Bronchial epithelial cell (primary cell): ENCODE results near the gene PTPN6. TPM values are rescaled to one million over a fixed set of nuclear protein-coding genes. Genes with fewer than 3 reads are reported as not detected.

ENCODE experiments used
- DNase-seq: peaks from one replicate; pipeline ENCODE4 v3.0.0-alpha.2; 2010; ENCODE audit warnings: low read depth
- FAIRE-seq: peaks from 2 replicates; lab custom pipeline; 2011; peaks lifted over from hg19 to GRCh38; lab: Jason Lieb, UNC
- H3K27me3 ChIP-seq: 2 replicates; pipeline ENCODE4 v1.5.1; 2011; ENCODE audit warnings: low read length; ENCODE audit not compliant: control insufficient read depth, insufficient read depth
- H3K36me3 ChIP-seq: 2 replicates; pipeline ENCODE4 v1.5.1; 2011; ENCODE audit warnings: low read length; ENCODE audit not compliant: control insufficient read depth, insufficient read depth
- H3K4me3 ChIP-seq: 2 replicates; pipeline ENCODE4 v1.5.1; 2011; ENCODE audit warnings: mild to moderate bottlenecking, low read depth, low read length, control low read depth
- CTCF ChIP-seq: IDR thresholded peaks from 2 replicates; pipeline ENCODE4 v1.5.1; 2011; ENCODE audit warnings: mild to moderate bottlenecking, moderate library complexity, low read length, control low read depth, inconsistent platforms; ENCODE audit not compliant: insufficient read depth, severe bottlenecking
- total RNA-seq: library from RNA; depleted of rRNA; stranded (reverse); fragments of >200 nt; gene quantifications from 2 replicates; pipeline ENCODE4 v1.2.1, GENCODE V29; 2014

PTPN6 gene
- total RNA-seq, 1 donor from 2014 or later = 12.4 TPM

GRCh38 chr12:6923003-6923732 lies 28.0 kb upstream of the PTPN6 start:
- DNase-seq (no peak), FAIRE-seq (no peak)
- Histone ChIP-seq H3K27me3 (no peaks in the 10 kb centered on the region), H3K4me3 (no peak overlapping the region), H3K36me3 (no peaks in the 10 kb centered on the region)
- no peak for TF ChIP-seq CTCF

GRCh38 chr12:6923851-6924250 lies 27.3 kb upstream of the PTPN6 start:
- FAIRE-seq = no peak

GRCh38 chr12:6925239-6925539 lies 26.0 kb upstream of the PTPN6 start:
- Histone ChIP-seq H3K27me3 (no peaks in the 10 kb centered on the region), H3K36me3 (no peaks in the 10 kb centered on the region), H3K4me3 (no peak overlapping the region)
- no peak for FAIRE-seq
- TF ChIP-seq CTCF = no peak
- DNase-seq = no peak

More at GRCh38 chr12:6923851-6924250, 27.3 kb upstream of the PTPN6 start:
- no peak overlapping the region for H3K4me3 ChIP-seq
- TF ChIP-seq CTCF = no peak
- no peaks in the 10 kb centered on the region for H3K36me3 ChIP-seq
- no peak for DNase-seq
- no peaks in the 10 kb centered on the region for H3K27me3 ChIP-seq

GRCh38 chr12:6925540-6926279 lies 25.4 kb upstream of the PTPN6 start:
- Histone ChIP-seq H3K4me3 (peak overlapping the region; percentile 20), H3K36me3 (no peaks in the 10 kb centered on the region), H3K27me3 (no peaks in the 10 kb centered on the region)
- no peak for TF ChIP-seq CTCF
- FAIRE-seq = peak; percentile 76
- DNase-seq = peak; percentile 87

GRCh38 chr12:6927379-6928021 lies 23.7 kb upstream of the PTPN6 start, which contains the start of gene ATN1:
Gene ATN1 (plus strand): TSS chr12:6927959. CDS start chr12:6934002, 6,043 bp downstream.
- DNase-seq (no peak), FAIRE-seq (no peak)
- H3K27me3 ChIP-seq = no peaks in the 10 kb centered on the region

More at GRCh38 chr12:6927379-6928021, 23.7 kb upstream of the PTPN6 start, which contains the start of gene ATN1:
- peak within 1 kb of the TSS; percentile 69 for H3K4me3 ChIP-seq
- no peaks in the 10 kb centered on the region for H3K36me3 ChIP-seq
- no peak for TF ChIP-seq CTCF
